Endothelial cell of umbilical vein (primary cell): ENCODE results near the gene GRID1. TPM values are rescaled to one million over a fixed set of nuclear protein-coding genes. Genes with fewer than 3 reads are reported as not detected.

Source experiments
- BruUV-seq: library from RNA; stranded (reverse); fragments of 400-500 nt; replicated peaks from 2 replicates; lab custom pipeline; 2021; lab: Mats Ljungman, UMichigan
- CTCF ChIA-PET: fragments of 300-600, 350-600 bp; sonication (Branson Sonifier 250); formaldehyde crosslinking; loops from one replicate; lab custom pipeline; 2021; ENCODE audit warnings: antibody characterized with exemption, inconsistent platforms; lab: Charles Lee
- POLR2A ChIA-PET: fragments of 300-600, 350-600 bp; sonication (Branson Sonifier 250); formaldehyde crosslinking; loops from one replicate; lab custom pipeline; 2021; ENCODE audit warnings: antibody characterized with exemption, inconsistent platforms; lab: Charles Lee
- DNase-seq: peaks from one replicate; pipeline ENCODE4 v3.0.0-alpha.2; 2011; ENCODE audit warnings: low read depth, low spot score
- FAIRE-seq: peaks from 2 replicates; lab custom pipeline; 2011; peaks lifted over from hg19 to GRCh38; lab: Jason Lieb, UNC
- H2AFZ ChIP-seq: 2 replicates; pipeline ENCODE4 v1.6.0; 2012; ENCODE audit warnings: low read depth, low read length, control low read depth, inconsistent platforms
- H3K27ac ChIP-seq: 2 replicates; pipeline ENCODE4 v1.5.1; 2011; ENCODE audit warnings: low read depth, mild to moderate bottlenecking, control low read depth, low read length, moderate library complexity; ENCODE audit not compliant: insufficient read depth
- H3K27me3 ChIP-seq, 2 experiments: 2 replicates each; pipeline versions ENCODE4 v1.6.0 to v1.6.1; 2011; ENCODE audit warnings: low read length in 2 of 2, mixed read lengths in 1 of 2; ENCODE audit not compliant: control insufficient read depth in 2 of 2, insufficient read depth in 2 of 2
- H3K36me3 ChIP-seq, 2 experiments: 2 replicates in 1 of 2; 3 replicates in 1 of 2; pipeline ENCODE4 v1.5.1; 2011; ENCODE audit warnings: low read length in 2 of 2, mild to moderate bottlenecking in 1 of 2, moderate library complexity in 1 of 2; ENCODE audit not compliant: control insufficient read depth in 2 of 2, insufficient read depth in 2 of 2; ENCODE audit errors: extremely low read depth in 1 of 2
- H3K4me1 ChIP-seq: 3 replicates; pipeline ENCODE4 v1.5.1; 2011; ENCODE audit warnings: mild to moderate bottlenecking, low read length; ENCODE audit not compliant: control insufficient read depth, insufficient read depth; ENCODE audit errors: extremely low read depth
- H3K4me2 ChIP-seq: 2 replicates; pipeline ENCODE4 v1.6.1; 2011; ENCODE audit warnings: low read length, control low read depth, mixed read lengths; ENCODE audit not compliant: insufficient read depth
- H3K4me3 ChIP-seq, 3 experiments: fragments of 200-600 bp in 1 of 3; sonication (generic), shearing (Covaris generic) in 1 of 3; replicated peaks in 1 of 3; 2 replicates each; pipeline ENCODE4 v1.5.1; 2011 to 2016; ENCODE audit warnings: control low read depth in 3 of 3, low read length in 3 of 3, mild to moderate bottlenecking in 2 of 3, inconsistent platforms in 1 of 3, low read depth in 1 of 3, moderate library complexity in 1 of 3; ENCODE audit not compliant: insufficient read depth in 1 of 3
- H3K79me2 ChIP-seq: 2 replicates; pipeline ENCODE4 v1.6.0; 2012; ENCODE audit warnings: low read length, inconsistent platforms; ENCODE audit not compliant: control insufficient read depth, insufficient read depth
- H3K9ac ChIP-seq: replicated peaks from 2 replicates; pipeline ENCODE3; 2011; ENCODE audit warnings: low read length, control low read depth; ENCODE audit not compliant: insufficient read depth; ENCODE audit errors: extremely low read depth
- H3K9me1 ChIP-seq: replicated peaks from 3 replicates; pipeline ENCODE4 v1.6.0; 2011; ENCODE audit warnings: mild to moderate bottlenecking, low read length; ENCODE audit not compliant: control insufficient read depth, insufficient read depth; ENCODE audit errors: extremely low read depth
- H3K9me3 ChIP-seq: replicated peaks from 2 replicates; pipeline ENCODE4 v1.5.1; 2012; ENCODE audit warnings: low read length, inconsistent platforms; ENCODE audit not compliant: control insufficient read depth, insufficient read depth
- H4K20me1 ChIP-seq: replicated peaks from 2 replicates; pipeline ENCODE3; 2011; ENCODE audit warnings: mild to moderate bottlenecking, low read length; ENCODE audit not compliant: control insufficient read depth, insufficient read depth; ENCODE audit errors: extremely low read depth
- CTCF ChIP-seq, 2 donors: IDR thresholded peaks; 1 replicate in 1 of 2; 2 replicates in 1 of 2; pipeline ENCODE4 v1.5.1; 2011; ENCODE audit warnings: low read length in 2 of 2, mild to moderate bottlenecking in 2 of 2, moderate library complexity in 2 of 2, control low read depth in 1 of 2, inconsistent platforms in 1 of 2, low read depth in 1 of 2; ENCODE audit not compliant: insufficient read depth in 1 of 2; ENCODE audit errors: extremely low read depth in 1 of 2
- EZH2 ChIP-seq: IDR thresholded peaks from 2 replicates; pipeline ENCODE4 v1.6.1; 2012; ENCODE audit warnings: borderline replicate concordance, low read depth, mild to moderate bottlenecking, moderate library complexity, low read length, inconsistent platforms; ENCODE audit not compliant: severe bottlenecking
- FOS ChIP-seq: IDR thresholded peaks from 2 replicates; pipeline ENCODE4 v1.6.1; 2011; ENCODE audit warnings: mild to moderate bottlenecking, low read length, moderate library complexity, borderline replicate concordance; ENCODE audit not compliant: insufficient read depth
- GATA2 ChIP-seq: IDR thresholded peaks from 2 replicates; pipeline ENCODE4 v1.7.0; 2011; ENCODE audit warnings: low read depth, mild to moderate bottlenecking, moderate library complexity, mixed read lengths, low read length; ENCODE audit not compliant: insufficient read length, insufficient read depth
- JUN ChIP-seq: IDR thresholded peaks from 2 replicates; pipeline ENCODE4 v1.6.1; 2011; ENCODE audit warnings: borderline replicate concordance, low read depth; ENCODE audit not compliant: insufficient read length, insufficient read depth
- MAX ChIP-seq: IDR thresholded peaks from 2 replicates; pipeline ENCODE4 v1.6.1; 2011; ENCODE audit not compliant: insufficient read depth, insufficient read length
- MYC ChIP-seq: IDR thresholded peaks from one replicate; pipeline ENCODE4 v1.6.1; 2011; ENCODE audit warnings: mild to moderate bottlenecking, low read depth, low read length
- POLR2A ChIP-seq: IDR thresholded peaks from 2 replicates; pipeline ENCODE4 v1.6.1; 2012; ENCODE audit warnings: low read depth, mild to moderate bottlenecking, control low read depth, low read length
- POLR2AphosphoS5 ChIP-seq: IDR thresholded peaks from 2 replicates; pipeline ENCODE4 v1.6.1; 2012; ENCODE audit warnings: low read depth, mild to moderate bottlenecking, control low read depth, low read length, moderate library complexity; ENCODE audit not compliant: insufficient read depth
- dilution Hi-C: fragments of 300-500 bp; cut with MboI; formaldehyde crosslinking; loops from one replicate; pipeline ENCODE4 v1.15.0; 2019; ENCODE audit warnings: low sequenced_read_pairs; ENCODE audit not compliant: extremely low pct_ligation_motif_present
- intact Hi-C: fragments of 100-400 bp; cut with micrococcal nuclease; formaldehyde crosslinking; loops from one replicate; pipeline ENCODE4 v1.10.0; 2022
- polyA plus RNA-seq, 4 experiments: library from polyadenylated mRNA; depleted of rRNA in 3 of 4; stranded (reverse) in 3 of 4; unstranded in 1 of 4; fragments of >200 nt; gene quantifications; 2 replicates each; pipeline versions ENCODE4 v1.2.1 to v1.2.3, GENCODE V29; 2011 to 2012; ENCODE audit warnings: missing spikeins in 1 of 4
- total RNA-seq: library from RNA; stranded (reverse); gene quantifications from 2 replicates; pipeline ENCODE4 v1.2.3, GENCODE V29; 2021

GRID1 gene
- total and polyA plus RNA-seq, 2 donors (not counting 3 experiments of a cell fraction or from before 2014, with no cell fraction given), result not detected

GRCh38 chr10:85868627-85869499 lies 497.7 kb downstream of the GRID1 start:
- Histone ChIP-seq H2AFZ (no peak overlapping the region), H3K4me3 (no peak overlapping the region), H3K9me3 (no peaks in the 10 kb centered on the region), H4K20me1 (no peaks in the 10 kb centered on the region), H3K4me1 (no peaks in the 10 kb centered on the region), H3K9ac (no peak overlapping the region), H3K9me1 (no peaks in the 10 kb centered on the region), H3K27me3 (no peaks in the 10 kb centered on the region), H3K79me2 (no peaks in the 10 kb centered on the region), H3K27ac (no peak overlapping the region), H3K36me3 (no peaks in the 10 kb centered on the region), H3K4me2 (no peak overlapping the region)
- ChIA-PET POLR2A (no interaction called here), CTCF (no interaction called here)
- intact Hi-C loops, result no loop called here
- DNase-seq, result no peak
- BruUV-seq, result no TSS peak
- dilution Hi-C loops, result no loop called here
- no peak for TF ChIP-seq JUN
- no peak for FAIRE-seq

- DNase-seq (no peak), FAIRE-seq (no peak)
- dilution Hi-C loops (no loop called here), intact Hi-C loops (no loop called here)
- Histone ChIP-seq H3K79me2 (no peaks in the 10 kb centered on the region), H3K36me3 (no peaks in the 10 kb centered on the region), H3K9me3 (no peaks in the 10 kb centered on the region), H3K9me1 (no peaks in the 10 kb centered on the region), H4K20me1 (no peaks in the 10 kb centered on the region), H3K4me2 (no peak overlapping the region), H3K4me1 (no peaks in the 10 kb centered on the region), H3K27ac (no peak overlapping the region), H2AFZ (no peak overlapping the region), H3K4me3 (no peak overlapping the region), H3K27me3 (no peaks in the 10 kb centered on the region), H3K9ac (no peak overlapping the region)
- BruUV-seq, result no TSS peak
- POLR2A ChIA-PET, result no interaction called here
- no peak for TF ChIP-seq POLR2A
- TF ChIP-seq MYC, result no peak
- no peak for TF ChIP-seq JUN
- TF ChIP-seq POLR2AphosphoS5, result no peak
- no peak for TF ChIP-seq CTCF (IDR thresholded peaks at IDR 0.05; ENCODE audit: extremely low read depth in 1 of 2, insufficient read depth in 1 of 2, low read depth in 1 of 2, low read length in 2 of 2)
- TF ChIP-seq GATA2, result no peak
- no peak for TF ChIP-seq FOS
- TF ChIP-seq EZH2, result no peak
- no peak for TF ChIP-seq MAX
- CTCF ChIA-PET, result no interaction called here
Measured at GRCh38 chr10:85864868-85865526, 501.6 kb downstream of the GRID1 start.
